Jurkat, Clone E6-1 (cell line): ENCODE results near the gene PRPS2.
A peak's percentile ranks its signal among the peaks of the same experiment; 100 is the strongest.

Experiments
- DNase-seq: peaks from one replicate; pipeline ENCODE4 v3.0.0-alpha.2; 2011; ENCODE audit warnings: low read depth, low spot score
- H3K4me3 ChIP-seq: 2 replicates; pipeline ENCODE4 v1.5.1; 2011; ENCODE audit warnings: mild to moderate bottlenecking, low read length, control low read depth, moderate library complexity

PRPS2 gene

DNA sequence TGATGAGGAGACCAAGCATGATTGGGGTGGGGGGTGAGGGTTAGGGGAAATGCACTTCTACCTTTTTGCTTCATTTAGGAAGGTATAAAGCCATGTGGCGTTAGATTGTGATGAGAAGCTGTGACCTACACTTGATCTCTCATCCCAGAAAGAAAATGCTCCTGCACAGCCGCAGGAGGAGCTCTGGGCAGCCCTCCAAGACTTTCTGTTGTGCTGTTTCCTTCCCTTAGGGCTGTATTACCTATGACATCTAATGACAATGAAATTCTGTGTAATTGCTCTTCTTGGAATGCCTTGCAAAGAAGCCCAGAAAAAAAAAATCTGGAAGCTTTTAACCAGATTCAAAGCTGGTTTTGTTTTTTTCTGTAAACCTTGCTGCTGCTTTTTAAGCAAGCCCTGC lies 13.4 kb downstream of the PRPS2 start:
- no peak for DNase-seq
- H3K4me3 ChIP-seq, result no peak overlapping the region

DNA sequence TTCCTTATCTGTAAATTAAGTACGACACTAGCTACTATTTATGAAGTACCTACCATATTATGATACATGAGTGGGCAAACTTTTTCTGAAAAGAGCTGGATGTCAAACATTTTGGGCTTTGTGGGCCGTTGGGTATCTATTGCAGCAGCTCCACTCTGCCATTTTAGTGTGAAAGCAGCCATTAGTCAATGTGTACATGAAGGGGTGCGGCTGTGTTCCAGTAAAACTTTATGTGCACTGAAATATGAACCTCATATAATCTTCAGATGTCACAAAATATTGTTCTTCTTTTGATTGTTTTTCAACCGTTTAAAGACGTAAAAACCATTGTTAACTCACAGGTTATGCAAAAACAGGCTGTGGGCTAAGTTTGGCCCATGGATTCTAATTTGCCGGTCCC lies 14.1 kb downstream of the PRPS2 start:
- H3K4me3 ChIP-seq, result no peak overlapping the region
- DNase-seq, result no peak

GRCh38 chrX:12811658-12812057 lies 20.4 kb downstream of the PRPS2 start:
- H3K4me3 ChIP-seq, result no peak overlapping the region
- peak; percentile 16 for DNase-seq

DNA sequence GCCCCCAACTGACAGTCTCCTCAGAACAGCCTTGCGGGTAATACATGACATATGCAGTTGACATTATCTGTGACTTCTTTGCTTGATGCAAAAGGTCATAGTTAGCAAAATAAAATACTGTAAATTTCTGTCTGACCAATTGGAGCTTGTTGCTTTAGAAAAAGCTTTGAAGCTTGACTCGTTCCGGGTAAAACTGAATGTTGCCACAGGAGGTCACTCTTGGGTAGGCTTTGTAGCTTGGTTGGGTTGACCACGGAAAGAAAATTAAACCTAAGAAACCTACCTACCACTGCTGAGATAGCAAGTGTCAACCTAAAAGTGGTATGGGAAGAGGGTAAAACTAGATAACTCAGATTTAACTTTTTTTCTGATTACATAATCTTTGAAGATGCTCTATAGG lies 23.2 kb downstream of the PRPS2 start:
- peak; percentile 54 for DNase-seq
- no peak overlapping the region for H3K4me3 ChIP-seq

GRCh38 chrX:12817528-12817927 lies 26.3 kb downstream of the PRPS2 start:
- H3K4me3 ChIP-seq, result no peak overlapping the region
- no peak for DNase-seq

- H3K4me3 ChIP-seq, result no peak overlapping the region
- no peak for DNase-seq
These were observed 28.0 kb downstream of the PRPS2 start for GRCh38 chrX:12819222-12819621.

DNA sequence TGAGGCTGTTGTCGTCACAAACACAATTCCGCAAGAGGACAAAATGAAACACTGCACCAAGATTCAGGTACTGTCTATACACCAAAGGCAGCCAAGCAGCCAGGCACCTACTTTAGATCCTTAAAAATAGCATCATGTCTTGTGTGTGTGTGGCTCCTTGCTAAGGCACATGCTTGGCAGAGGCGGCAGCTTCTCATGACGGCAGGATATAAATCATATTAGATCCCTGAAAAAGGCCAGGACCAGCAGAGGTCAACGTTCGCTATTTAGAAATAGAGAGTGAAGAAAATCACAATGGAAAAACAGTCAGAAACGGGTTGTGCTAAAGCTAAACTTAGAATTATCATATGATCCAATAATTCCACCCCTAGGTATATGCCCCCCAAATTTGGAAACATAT lies 29.5 kb downstream of the PRPS2 start:
- H3K4me3 ChIP-seq, result no peak overlapping the region
- no peak for DNase-seq

DNA sequence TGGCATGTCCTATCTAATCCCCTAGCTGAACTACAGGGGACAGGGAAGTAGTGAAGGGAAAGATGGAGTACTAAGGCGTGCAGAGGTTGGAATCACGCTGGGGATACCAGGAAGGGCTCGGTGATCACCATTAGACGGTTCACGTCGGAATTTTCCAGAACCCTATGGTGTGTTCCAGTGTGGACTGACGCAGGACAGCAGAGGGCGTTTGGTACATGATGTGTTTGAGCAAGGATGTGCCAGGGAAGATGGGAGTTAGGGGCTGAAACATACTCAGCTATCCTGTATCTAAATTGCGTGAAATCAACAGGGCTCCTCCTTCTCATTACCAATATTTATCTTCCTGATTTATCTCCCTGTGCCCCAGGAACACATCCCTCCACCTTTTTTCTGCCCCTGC lies 33.7 kb downstream of the PRPS2 start:
- H3K4me3 ChIP-seq, result no peak overlapping the region
- DNase-seq, result no peak

GRCh38 chrX:12825801-12826200 lies 34.6 kb downstream of the PRPS2 start:
- no peak overlapping the region for H3K4me3 ChIP-seq
- no peak for DNase-seq

DNA sequence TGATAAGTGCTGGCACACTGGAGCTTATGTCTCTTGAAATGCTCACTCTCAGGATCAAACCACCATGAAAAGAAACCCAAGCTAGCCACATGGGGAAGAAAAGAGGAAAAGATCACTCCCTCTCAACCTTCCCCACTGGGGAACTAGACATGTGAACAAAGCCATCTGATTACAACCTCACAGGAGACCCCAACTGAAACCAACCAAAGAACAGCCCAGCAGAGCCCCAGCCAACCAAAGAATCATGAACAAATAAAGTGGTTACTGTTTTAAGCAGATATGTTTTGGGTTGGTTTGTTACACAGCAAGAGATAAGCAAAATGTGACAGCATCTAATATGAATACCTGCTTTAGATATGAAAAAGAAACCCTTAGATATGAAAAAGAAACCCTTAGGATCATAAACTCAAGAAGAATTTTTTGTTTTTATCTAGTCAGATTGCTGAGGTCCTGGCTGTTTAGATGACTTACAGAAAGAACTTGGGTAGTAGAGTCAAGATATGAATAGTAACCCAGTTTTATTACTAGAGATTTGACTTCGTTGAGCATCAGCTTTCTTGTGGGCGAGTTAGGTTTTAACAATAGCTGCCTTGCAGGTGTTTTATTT lies 52.0 kb downstream of the PRPS2 start:
- no peak overlapping the region for H3K4me3 ChIP-seq

GRCh38 chrX:12843668-12844279 lies 52.6 kb downstream of the PRPS2 start:
- no peak overlapping the region for H3K4me3 ChIP-seq
- DNase-seq, result no peak

More for the DNA sequence above, 52.0 kb downstream of the PRPS2 start:
- DNase-seq, result peak; percentile 19

- no peak overlapping the region for H3K4me3 ChIP-seq
- no peak for DNase-seq
These were observed 53.1 kb downstream of the PRPS2 start for GRCh38 chrX:12844319-12844718.

GRCh38 chrX:12865359-12865758 lies 74.1 kb downstream of the PRPS2 start:
- no peak overlapping the region for H3K4me3 ChIP-seq

DNA sequence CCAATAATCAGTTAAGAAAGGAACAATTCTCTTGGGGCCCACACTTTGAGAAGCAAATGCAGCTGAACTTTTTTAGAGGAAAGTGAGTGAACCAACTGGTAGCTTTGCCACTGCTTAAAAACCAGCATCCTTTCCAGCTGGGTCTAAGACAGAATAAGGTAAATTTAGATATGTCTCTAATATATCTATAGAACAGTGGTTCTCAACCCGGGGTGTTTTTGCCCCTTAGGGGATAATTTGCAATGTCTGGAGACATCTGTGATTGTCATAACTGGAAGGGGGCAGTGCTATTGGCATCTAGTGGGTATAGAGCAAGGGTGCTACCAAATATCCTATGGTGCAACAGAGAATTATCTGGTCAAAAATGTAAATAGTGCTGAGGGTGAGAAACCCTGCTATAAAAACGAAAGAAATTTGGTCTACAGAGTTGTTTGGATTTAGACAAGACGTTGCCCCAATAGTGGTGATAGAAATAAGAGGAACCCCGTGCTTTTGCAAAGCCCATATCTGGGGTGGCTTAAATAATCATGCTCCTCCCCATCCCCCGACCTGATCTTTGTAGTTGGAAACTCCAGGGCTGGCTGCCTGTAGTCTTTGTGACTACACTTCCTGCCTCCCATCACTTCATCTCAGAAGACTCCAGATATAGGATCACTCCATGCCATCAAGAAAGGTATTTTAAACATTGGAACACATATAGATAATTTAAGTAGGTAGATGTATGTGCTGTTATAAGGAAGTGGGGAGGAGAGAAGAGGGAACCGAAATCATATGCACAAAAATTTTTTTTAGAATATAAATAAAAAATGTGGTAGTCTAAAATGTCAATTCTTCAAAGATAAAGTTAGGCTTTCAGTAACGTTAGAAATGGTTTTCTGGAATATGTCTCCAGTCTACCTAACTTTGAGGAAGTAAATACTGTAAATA lies 75.5 kb downstream of the PRPS2 start, which contains the start of gene TLR7:
Gene TLR7 (plus strand): TSS at position 622 of the 927 bp plus-strand sequence. CDS start 507 bp downstream, outside the sequence.
- no peak for DNase-seq
- no peak within 1 kb of the TSS for H3K4me3 ChIP-seq

More at GRCh38 chrX:12865359-12865758, 74.1 kb downstream of the PRPS2 start:
- DNase-seq, result no peak

GRCh38 chrX:12867685-12868084 lies 76.5 kb downstream of the PRPS2 start:
- no peak overlapping the region for H3K4me3 ChIP-seq
- DNase-seq, result no peak

GRCh38 chrX:12868747-12869146 lies 77.5 kb downstream of the PRPS2 start:
- no peak overlapping the region for H3K4me3 ChIP-seq
- no peak for DNase-seq

GRCh38 chrX:12871257-12871656 lies 80.0 kb downstream of the PRPS2 start:
- DNase-seq, result no peak
- no peak overlapping the region for H3K4me3 ChIP-seq

GRCh38 chrX:12872741-12873140 lies 81.5 kb downstream of the PRPS2 start:
- no peak for DNase-seq
- no peak overlapping the region for H3K4me3 ChIP-seq
